ENCODE measurements around the gene ATE1.
"Not testable (repeated sequence)": the region's sequence is repeated elsewhere in the genome, so short reads cannot be mapped to it uniquely, and the experiment has no call there.

The ATE1 gene

DNA sequence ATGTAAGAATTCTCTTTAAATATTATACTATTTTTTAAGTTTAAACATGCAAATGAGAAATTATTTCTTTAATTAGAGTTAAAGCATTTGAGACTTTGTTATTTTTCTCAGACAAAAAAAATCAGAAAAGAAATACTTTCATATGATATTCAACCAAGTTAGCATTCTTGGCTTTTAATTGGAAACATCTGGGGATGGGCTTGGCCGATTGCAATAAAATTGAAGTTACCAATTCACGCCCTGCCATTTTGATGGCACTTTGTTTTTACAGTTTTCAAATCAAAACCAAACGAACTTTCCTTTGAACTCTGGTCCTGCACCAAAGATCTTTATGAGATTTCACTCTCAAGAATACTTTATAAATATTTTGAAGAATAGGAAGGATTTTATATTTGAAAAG, 127.7 kb downstream of the ATE1 start:
- DNase-seq (ENCODE audit: insufficient read length, low spot score), result no peak
- no peak for FAIRE-seq

DNA sequence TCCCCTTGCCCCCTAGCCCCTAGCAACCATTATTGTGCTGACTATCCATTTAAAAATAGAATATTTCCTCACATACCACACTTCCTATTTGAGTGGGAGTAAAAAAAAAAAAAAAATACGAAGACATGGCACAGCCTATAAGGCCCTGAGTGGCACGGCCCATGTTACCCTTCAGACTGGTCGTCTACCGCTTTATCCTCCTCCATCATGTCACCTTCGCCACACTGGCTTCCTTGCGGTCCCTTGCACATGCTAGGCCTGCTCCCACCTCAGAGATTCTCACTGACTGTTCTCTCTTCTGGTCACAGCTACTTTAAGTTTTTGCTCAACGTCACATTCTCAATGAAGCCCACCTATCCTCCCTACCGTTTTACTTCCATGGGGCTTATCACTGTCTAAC, 130.3 kb downstream of the ATE1 start:
- DNase-seq (ENCODE audit: insufficient read length, low spot score) (no peak), FAIRE-seq (no peak)

DNA sequence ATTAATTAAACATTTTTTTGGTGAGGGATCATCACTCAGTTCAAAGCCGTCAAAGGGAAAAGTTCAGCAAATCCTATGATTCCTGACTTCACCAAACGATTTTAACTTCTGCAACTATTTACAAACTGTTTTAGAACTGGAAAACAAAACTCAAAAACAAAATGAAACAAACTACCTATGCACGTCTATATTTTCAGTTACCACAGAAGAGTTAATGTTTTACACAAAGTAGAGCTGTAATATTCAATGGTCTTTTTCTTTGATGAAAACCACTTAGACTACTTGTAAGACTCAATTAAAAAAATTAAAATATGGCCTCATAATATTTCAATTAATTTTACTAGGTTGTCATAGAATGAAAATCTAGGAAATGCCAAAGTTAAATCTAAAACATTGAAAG, 131.5 kb downstream of the ATE1 start:
- FAIRE-seq, result peak; percentile 78
- DNase-seq (ENCODE audit: insufficient read length, low spot score), result no peak

DNA sequence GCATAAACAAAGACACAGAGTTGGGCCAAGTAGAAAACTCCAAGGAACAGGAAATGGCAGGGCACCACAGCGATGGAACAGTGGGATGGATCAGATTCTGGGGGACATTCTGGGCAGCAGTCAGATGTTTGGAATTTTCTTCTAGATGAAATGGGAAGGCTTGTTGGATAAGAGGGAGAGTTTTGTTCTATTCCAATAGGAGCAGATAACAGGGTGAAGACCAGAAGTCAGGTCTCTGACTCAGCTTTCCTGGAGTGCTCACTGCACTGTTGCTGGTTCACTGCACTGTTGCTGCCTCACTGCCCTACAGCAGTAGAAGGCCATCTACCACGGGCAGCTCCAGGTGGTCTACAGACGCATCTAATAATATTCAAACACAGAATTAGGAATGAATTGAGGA, 135.6 kb downstream of the ATE1 start:
- FAIRE-seq, result no peak

GRCh38 chr10:121791761-121792160, 136.1 kb downstream of the ATE1 start:
- DNase-seq (ENCODE audit: insufficient read length, low spot score) (no peak), FAIRE-seq (no peak)

More for the DNA sequence above, 135.6 kb downstream of the ATE1 start:
- DNase-seq (ENCODE audit: insufficient read length, low spot score), result no peak

- DNase-seq (ENCODE audit: insufficient read length, low spot score), result no peak
These were observed 139.1 kb downstream of the ATE1 start for GRCh38 chr10:121788717-121789116.

GRCh38 chr10:121788115-121788514, 139.7 kb downstream of the ATE1 start:
- no peak for DNase-seq (ENCODE audit: insufficient read length, low spot score)
- no peak for FAIRE-seq

More at GRCh38 chr10:121788717-121789116, 139.1 kb downstream of the ATE1 start:
- FAIRE-seq, result no peak

DNA sequence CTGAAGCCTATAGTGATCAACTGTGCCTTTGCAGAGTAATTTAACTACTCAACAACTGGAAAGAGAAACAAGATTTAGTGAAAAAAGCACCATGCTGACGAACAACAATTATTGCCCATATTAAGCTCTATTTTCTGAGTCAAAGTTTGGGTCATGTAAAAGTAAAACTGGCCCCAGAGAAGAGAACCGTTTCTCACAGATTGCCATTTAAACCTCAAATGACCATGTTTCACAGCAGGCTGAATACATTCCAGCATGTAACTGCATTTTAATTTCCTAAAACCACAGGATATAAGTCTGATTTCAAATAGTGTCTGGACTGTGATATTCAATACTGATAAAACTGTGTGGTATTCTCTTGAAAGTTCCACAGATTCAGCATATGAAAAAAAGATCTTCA, 140.7 kb downstream of the ATE1 start:
- FAIRE-seq, result no peak
- DNase-seq (ENCODE audit: insufficient read length, low spot score), result no peak

DNA sequence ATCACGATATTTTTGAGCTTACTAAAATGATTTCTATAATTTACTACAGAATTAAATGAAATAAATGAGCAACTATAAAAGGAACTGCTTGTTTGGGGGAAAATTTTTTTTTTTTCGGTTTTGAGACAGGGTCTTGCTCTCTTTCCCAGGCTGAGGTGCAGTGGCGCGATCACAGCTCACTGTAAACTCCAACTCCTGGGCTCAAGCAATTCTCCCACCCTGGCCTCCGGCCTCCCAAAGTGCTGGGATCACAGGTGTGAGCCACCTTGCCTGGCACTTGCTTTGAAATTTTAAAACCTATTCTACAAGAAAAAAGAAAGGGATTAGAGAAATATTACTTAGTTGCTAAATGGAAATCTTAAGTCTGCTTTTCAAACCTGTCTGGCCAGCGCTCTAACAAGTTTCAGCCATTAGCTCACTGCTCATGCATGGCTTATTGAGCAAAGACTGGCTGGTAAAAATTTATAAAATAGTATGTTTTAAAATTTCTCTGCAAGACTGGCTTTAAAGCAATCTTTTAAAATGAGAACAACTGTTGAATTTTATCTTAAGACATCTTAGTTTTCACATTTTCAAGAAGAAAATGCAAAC, 144.0 kb downstream of the ATE1 start:
- no peak for DNase-seq (ENCODE audit: insufficient read length, low spot score)
- FAIRE-seq, result no peak

DNA sequence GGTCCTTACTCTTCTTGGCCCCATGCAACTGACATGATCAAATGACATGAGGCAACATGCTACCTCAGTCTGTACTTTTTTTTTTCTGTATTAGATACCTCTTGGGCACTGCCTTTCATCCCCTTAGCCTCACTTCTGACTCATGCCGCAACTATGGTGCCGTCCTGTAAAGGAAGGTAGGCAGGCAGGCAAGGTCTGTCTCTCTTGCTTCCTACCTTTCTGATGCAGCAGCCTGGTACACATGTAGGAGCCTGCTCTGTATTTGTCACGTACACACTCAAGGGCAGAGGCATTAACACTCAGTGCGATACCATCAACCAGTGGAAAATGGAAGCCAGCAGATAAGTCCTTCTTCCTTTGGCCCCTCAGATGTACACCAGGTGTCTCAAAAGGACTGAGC, 146.7 kb downstream of the ATE1 start:
- FAIRE-seq (no peak), DNase-seq (ENCODE audit: insufficient read length, low spot score) (no peak)

DNA sequence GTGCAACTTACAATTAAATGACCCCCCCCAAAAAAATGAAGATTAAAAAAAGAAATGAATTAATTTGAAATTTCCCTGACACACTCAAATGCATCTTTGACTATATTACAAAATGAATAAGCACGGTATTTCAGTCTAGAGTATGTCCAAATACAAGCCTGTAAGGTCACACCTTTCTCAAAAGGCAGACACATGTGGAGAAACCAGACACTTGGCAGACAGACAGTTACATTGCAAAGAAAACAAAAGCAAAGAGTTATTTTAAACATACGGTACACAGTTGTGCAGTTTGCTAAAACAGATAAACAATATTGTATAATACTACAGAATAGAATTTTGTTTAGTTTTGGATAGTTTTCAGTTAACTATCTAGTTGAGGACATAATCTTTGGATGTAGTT, 153.0 kb downstream of the ATE1 start:
- DNase-seq (ENCODE audit: insufficient read length, low spot score) (no peak), FAIRE-seq (no peak)

GRCh38 chr10:121774404-121774803, 153.4 kb downstream of the ATE1 start:
- FAIRE-seq (no peak), DNase-seq (ENCODE audit: insufficient read length, low spot score) (no peak)

GRCh38 chr10:121772884-121773283, 154.9 kb downstream of the ATE1 start:
- no peak for FAIRE-seq
- no peak for DNase-seq (ENCODE audit: insufficient read length, low spot score)

- DNase-seq (ENCODE audit: insufficient read length, low spot score) (no peak), FAIRE-seq (no peak)
These were observed 155.4 kb downstream of the ATE1 start for GRCh38 chr10:121772406-121772805.

GRCh38 chr10:121771966-121772365, 155.9 kb downstream of the ATE1 start:
- no peak for FAIRE-seq
- DNase-seq (ENCODE audit: insufficient read length, low spot score), result no peak

- DNase-seq (ENCODE audit: insufficient read length, low spot score) (no peak), FAIRE-seq (no peak)
These were observed 161.4 kb downstream of the ATE1 start for GRCh38 chr10:121766426-121766825.

- no peak for FAIRE-seq
- DNase-seq (ENCODE audit: insufficient read length, low spot score), result no peak
These were observed 162.6 kb downstream of the ATE1 start for GRCh38 chr10:121765204-121765603.

DNA sequence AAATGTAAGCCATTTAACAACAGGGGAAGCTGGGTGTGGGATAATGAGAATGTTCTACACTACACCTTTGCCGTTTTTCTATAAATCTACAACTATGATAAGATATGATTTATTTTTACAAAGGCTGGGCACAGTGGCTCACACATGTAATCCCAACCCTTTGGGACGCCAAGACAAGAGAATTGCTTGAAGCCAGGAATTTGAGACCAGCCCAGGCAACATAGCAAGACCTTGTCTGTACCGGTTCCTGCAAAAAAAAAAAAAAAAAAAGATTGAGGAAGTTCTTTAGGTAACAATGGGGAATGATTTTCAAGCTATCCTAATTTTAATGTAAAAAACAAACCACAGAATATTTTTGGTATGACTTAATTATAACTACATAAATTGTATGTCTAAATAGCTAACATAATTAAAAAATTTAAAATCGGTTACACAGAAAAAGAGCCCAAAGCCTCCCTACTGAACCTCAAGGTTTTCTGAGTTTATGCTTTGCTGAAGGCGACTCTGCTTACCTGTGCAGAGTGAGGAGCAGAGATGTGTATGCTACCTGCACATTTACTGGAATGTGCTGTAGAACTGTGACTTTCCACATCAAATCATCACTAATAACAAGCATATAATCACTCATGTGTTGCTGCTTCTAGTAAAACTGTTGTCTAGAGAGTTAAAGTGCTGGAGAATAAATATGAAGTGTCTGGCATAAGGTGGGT, 163.4 kb downstream of the ATE1 start:
- FAIRE-seq, result no peak

GRCh38 chr10:121757241-121757640, 170.6 kb downstream of the ATE1 start:
- FAIRE-seq, result not testable (repeated sequence)

More for the DNA sequence above, 163.4 kb downstream of the ATE1 start:
- DNase-seq (ENCODE audit: insufficient read length, low spot score), result no peak

DNA sequence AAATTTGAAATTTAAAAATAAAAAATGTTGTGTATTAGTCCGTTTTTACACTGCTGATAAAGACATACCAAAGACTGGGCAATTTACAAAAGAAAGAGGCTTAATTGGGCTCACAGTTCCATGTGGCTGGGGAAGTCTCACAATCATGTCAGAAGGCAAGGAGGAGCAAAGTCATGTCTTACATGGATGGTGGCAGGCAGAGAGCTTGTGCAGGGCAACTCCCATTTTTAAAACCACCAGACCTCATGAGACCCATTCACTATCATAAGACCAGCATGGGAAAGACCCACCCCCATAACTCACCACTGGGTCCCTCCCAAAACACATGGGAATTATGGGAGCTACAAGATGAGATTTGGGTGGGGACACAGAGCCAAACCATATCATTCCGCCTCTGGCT, 172.3 kb downstream of the ATE1 start:
- FAIRE-seq; DNase-seq (ENCODE audit: insufficient read length, low spot score): not testable (repeated sequence)

More at GRCh38 chr10:121757241-121757640, 170.6 kb downstream of the ATE1 start:
- not testable (repeated sequence) for DNase-seq (ENCODE audit: insufficient read length, low spot score)

DNA sequence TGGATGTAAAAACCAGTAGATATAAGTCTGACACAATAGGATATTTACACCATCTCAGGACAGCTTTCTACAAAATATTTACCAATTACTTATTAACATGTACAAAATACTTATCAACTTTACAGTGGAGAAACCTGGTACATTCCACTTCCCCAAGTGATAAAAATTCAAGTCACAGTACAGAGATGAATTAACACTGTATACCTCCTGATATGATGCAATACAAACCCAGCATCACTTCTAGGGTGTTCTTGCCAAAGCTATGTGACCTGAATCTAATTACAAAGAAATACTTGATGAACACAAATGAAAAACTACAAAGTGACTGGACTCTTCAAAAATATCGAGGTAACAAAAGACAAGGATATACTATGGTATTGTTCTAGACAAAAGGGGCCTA, 173.2 kb downstream of the ATE1 start:
- peak; percentile 81 for FAIRE-seq

GRCh38 chr10:121753726-121754476, 173.9 kb downstream of the ATE1 start:
- peak; percentile 80 for FAIRE-seq
- no peak for DNase-seq (ENCODE audit: insufficient read length, low spot score)

More for the DNA sequence above, 173.2 kb downstream of the ATE1 start:
- DNase-seq (ENCODE audit: insufficient read length, low spot score), result no peak

All from GM19239 (cell line).